Activated T-helper 2 cell treated with anti-CD3 and anti-CD28 coated beads, Interferon-gamma antibody, Interleukin-2, Interleukin-4, amounts not matched to agents 10 μg/mL and 5 μg/mL and 100 μg/mL, durations not matched to agents 14 hours and 24 hours and 36 hours (primary cell): ENCODE results near the gene CREBL2. TPM values are rescaled to one million over a fixed set of nuclear protein-coding genes. Genes with fewer than 3 reads are reported as not detected.
"Not testable (repeated sequence)": the region's sequence is repeated elsewhere in the genome, so short reads cannot be mapped to it uniquely, and the experiment has no call there.

Source experiments
- DNase-seq: peaks from one replicate; pipeline ENCODE4 v3.0.0; 2021; ENCODE audit warnings: low spot score
- H3K27ac Mint-ChIP-seq: one replicate; pipeline ENCODE4 v1.8.0; 2021; ENCODE audit warnings: mixed read lengths
- H3K27me3 Mint-ChIP-seq: one replicate; pipeline ENCODE4 v1.8.0; 2021; ENCODE audit warnings: low read depth, mixed read lengths
- H3K36me3 Mint-ChIP-seq: one replicate; pipeline ENCODE4 v1.8.0; 2021; ENCODE audit warnings: low read depth, mixed read lengths
- H3K4me1 Mint-ChIP-seq: one replicate; pipeline ENCODE4 v1.8.0; 2021; ENCODE audit warnings: low read depth, mixed read lengths
- H3K4me3 Mint-ChIP-seq: one replicate; pipeline ENCODE4 v1.8.0; 2021; ENCODE audit warnings: low read depth, mild to moderate bottlenecking, moderate library complexity, mixed read lengths
- H3K9me3 Mint-ChIP-seq: one replicate; pipeline ENCODE4 v1.8.0; 2021; ENCODE audit warnings: mixed read lengths
- intact Hi-C: fragments of 100-400 bp; cut with micrococcal nuclease; formaldehyde crosslinking; loops from one replicate; pipeline ENCODE4 v1.15.1; 2023
- total RNA-seq: library from RNA; stranded (reverse); gene quantifications from 2 replicates; pipeline ENCODE4 v1.2.3, GENCODE V29; 2022

The CREBL2 gene
- total RNA-seq, 1 donor from 2014 or later, result 22.3 TPM

GRCh38 chr12:12648284-12648683, 36.6 kb downstream of the CREBL2 start:
- H3K9me3 Mint-ChIP-seq, result peaks cover 55% of the 10 kb centered on the region
- no peaks in the 10 kb centered on the region for H3K27me3 Mint-ChIP-seq
- H3K36me3 Mint-ChIP-seq, result peaks cover 70% of the 10 kb centered on the region
- no peak overlapping the region for H3K27ac Mint-ChIP-seq
- DNase-seq, result no peak
- peaks cover 10% of the 10 kb centered on the region for H3K4me1 Mint-ChIP-seq
- intact Hi-C loops, result loop anchor here (5.0 kb wide), 1 partner anchor 36 kb away; the partner anchor contains the start of gene CREBL2
- no peak overlapping the region for H3K4me3 Mint-ChIP-seq

GRCh38 chr12:12648951-12649650, 37.4 kb downstream of the CREBL2 start:
- H3K36me3 Mint-ChIP-seq, result peaks cover 64% of the 10 kb centered on the region
- peaks cover 55% of the 10 kb centered on the region for H3K9me3 Mint-ChIP-seq
- no peak for DNase-seq
- H3K27me3 Mint-ChIP-seq, result no peaks in the 10 kb centered on the region
- peaks cover 9% of the 10 kb centered on the region for H3K4me1 Mint-ChIP-seq
- H3K27ac Mint-ChIP-seq, result no peak overlapping the region
- intact Hi-C loops, result loop anchor here (5.0 kb wide), 1 partner anchor 37 kb away; the partner anchor contains the start of gene CREBL2
- no peak overlapping the region for H3K4me3 Mint-ChIP-seq

- no peak for DNase-seq
- intact Hi-C loops, result no loop called here
- H3K4me3 Mint-ChIP-seq, result no peak overlapping the region
- H3K27ac Mint-ChIP-seq, result no peak overlapping the region
- peaks cover 8% of the 10 kb centered on the region for H3K4me1 Mint-ChIP-seq
- peaks cover 47% of the 10 kb centered on the region for H3K36me3 Mint-ChIP-seq
- H3K9me3 Mint-ChIP-seq, result peaks cover 53% of the 10 kb centered on the region
- no peaks in the 10 kb centered on the region for H3K27me3 Mint-ChIP-seq
Measured at GRCh38 chr12:12651752-12652151, 40.1 kb downstream of the CREBL2 start.

GRCh38 chr12:12652704-12653103, 41.0 kb downstream of the CREBL2 start:
- DNase-seq, H3K4me1 Mint-ChIP-seq, H3K4me3 Mint-ChIP-seq, intact Hi-C loops, H3K27me3 Mint-ChIP-seq, H3K27ac Mint-ChIP-seq: not testable (repeated sequence)
- H3K36me3 Mint-ChIP-seq, result peaks cover 38% of the 10 kb centered on the region
- peaks cover 43% of the 10 kb centered on the region for H3K9me3 Mint-ChIP-seq

- peaks cover 31% of the 10 kb centered on the region for H3K9me3 Mint-ChIP-seq
- no peak overlapping the region for H3K27ac Mint-ChIP-seq
- intact Hi-C loops, result no loop called here
- H3K4me3 Mint-ChIP-seq, result no peak overlapping the region
- peaks cover 7% of the 10 kb centered on the region for H3K4me1 Mint-ChIP-seq
- H3K36me3 Mint-ChIP-seq, result peaks cover 30% of the 10 kb centered on the region
- DNase-seq, result no peak
- H3K27me3 Mint-ChIP-seq, result no peaks in the 10 kb centered on the region
Measured at GRCh38 chr12:12653922-12654321, 42.2 kb downstream of the CREBL2 start.

- intact Hi-C loops, result loop anchor here (5.0 kb wide), 1 partner anchor 73 kb away; no protein-coding TSS in a partner anchor
- Mint-ChIP-seq H3K9me3 (peaks cover 22% of the 10 kb centered on the region), H3K36me3 (peaks cover 21% of the 10 kb centered on the region), H3K4me3 (no peak overlapping the region), H3K4me1 (peaks cover 7% of the 10 kb centered on the region), H3K27ac (no peak overlapping the region), H3K27me3 (no peaks in the 10 kb centered on the region)
- no peak for DNase-seq
Measured at GRCh38 chr12:12654691-12655460, 43.2 kb downstream of the CREBL2 start.

- Mint-ChIP-seq H3K36me3 (peaks cover 15% of the 10 kb centered on the region), H3K9me3 (no peaks in the 10 kb centered on the region), H3K27ac (no peak overlapping the region), H3K27me3 (no peaks in the 10 kb centered on the region), H3K4me1 (peaks cover 8% of the 10 kb centered on the region), H3K4me3 (no peak overlapping the region)
- no peak for DNase-seq
- intact Hi-C loops, result no loop called here
Measured at GRCh38 chr12:12660201-12660600, 48.5 kb downstream of the CREBL2 start.

- H3K27me3 Mint-ChIP-seq, result no peaks in the 10 kb centered on the region
- no peak for DNase-seq
- H3K4me3 Mint-ChIP-seq, result no peak overlapping the region
- intact Hi-C loops, result no loop called here
- H3K9me3 Mint-ChIP-seq, result no peaks in the 10 kb centered on the region
- H3K4me1 Mint-ChIP-seq, result peaks cover 2% of the 10 kb centered on the region
- peaks cover 15% of the 10 kb centered on the region for H3K36me3 Mint-ChIP-seq
- no peak overlapping the region for H3K27ac Mint-ChIP-seq
Measured at GRCh38 chr12:12661086-12661856, 49.6 kb downstream of the CREBL2 start.

- Mint-ChIP-seq H3K4me1 (peaks cover 2% of the 10 kb centered on the region), H3K36me3 (peaks cover 14% of the 10 kb centered on the region), H3K27me3 (no peaks in the 10 kb centered on the region), H3K4me3 (no peak overlapping the region), H3K27ac (no peak overlapping the region), H3K9me3 (no peaks in the 10 kb centered on the region)
- no peak for DNase-seq
- intact Hi-C loops, result no loop called here
Measured at GRCh38 chr12:12663644-12664294, 52.1 kb downstream of the CREBL2 start.

GRCh38 chr12:12665194-12665593, 53.5 kb downstream of the CREBL2 start:
- intact Hi-C loops, result no loop called here
- H3K27ac Mint-ChIP-seq, result no peak overlapping the region
- no peaks in the 10 kb centered on the region for H3K9me3 Mint-ChIP-seq
- DNase-seq, result no peak
- H3K36me3 Mint-ChIP-seq, result peaks cover 18% of the 10 kb centered on the region
- no peaks in the 10 kb centered on the region for H3K27me3 Mint-ChIP-seq
- H3K4me1 Mint-ChIP-seq, result peaks cover 6% of the 10 kb centered on the region
- H3K4me3 Mint-ChIP-seq, result no peak overlapping the region

- Mint-ChIP-seq H3K4me1 (peaks cover 21% of the 10 kb centered on the region), H3K27ac (no peak overlapping the region), H3K36me3 (peaks cover 7% of the 10 kb centered on the region), H3K4me3 (no peak overlapping the region), H3K27me3 (no peaks in the 10 kb centered on the region), H3K9me3 (no peaks in the 10 kb centered on the region)
- intact Hi-C loops, result no loop called here
- no peak for DNase-seq
Measured at GRCh38 chr12:12668005-12668404, 56.3 kb downstream of the CREBL2 start.

- H3K9me3 Mint-ChIP-seq, result no peaks in the 10 kb centered on the region
- peaks cover 28% of the 10 kb centered on the region for H3K4me1 Mint-ChIP-seq
- no peak for DNase-seq
- no peaks in the 10 kb centered on the region for H3K27me3 Mint-ChIP-seq
- intact Hi-C loops, result no loop called here
- no peak overlapping the region for H3K4me3 Mint-ChIP-seq
- H3K36me3 Mint-ChIP-seq, result peaks cover 13% of the 10 kb centered on the region
- H3K27ac Mint-ChIP-seq, result no peak overlapping the region
Measured at GRCh38 chr12:12669020-12669419, 57.3 kb downstream of the CREBL2 start.
